Endometrium (tissue), 2 donors: ENCODE results near the gene LTBP4.
"Not testable (repeated sequence)": the region's sequence is repeated elsewhere in the genome, so short reads cannot be mapped to it uniquely, and the experiment has no call there.

ENCODE experiments used
- FAIRE-seq: peaks from 2 replicates; lab custom pipeline; 2012; peaks lifted over from hg19 to GRCh38; lab: Jason Lieb, UNC
- donor health status: control.
- donor health status: control.

The LTBP4 gene

DNA sequence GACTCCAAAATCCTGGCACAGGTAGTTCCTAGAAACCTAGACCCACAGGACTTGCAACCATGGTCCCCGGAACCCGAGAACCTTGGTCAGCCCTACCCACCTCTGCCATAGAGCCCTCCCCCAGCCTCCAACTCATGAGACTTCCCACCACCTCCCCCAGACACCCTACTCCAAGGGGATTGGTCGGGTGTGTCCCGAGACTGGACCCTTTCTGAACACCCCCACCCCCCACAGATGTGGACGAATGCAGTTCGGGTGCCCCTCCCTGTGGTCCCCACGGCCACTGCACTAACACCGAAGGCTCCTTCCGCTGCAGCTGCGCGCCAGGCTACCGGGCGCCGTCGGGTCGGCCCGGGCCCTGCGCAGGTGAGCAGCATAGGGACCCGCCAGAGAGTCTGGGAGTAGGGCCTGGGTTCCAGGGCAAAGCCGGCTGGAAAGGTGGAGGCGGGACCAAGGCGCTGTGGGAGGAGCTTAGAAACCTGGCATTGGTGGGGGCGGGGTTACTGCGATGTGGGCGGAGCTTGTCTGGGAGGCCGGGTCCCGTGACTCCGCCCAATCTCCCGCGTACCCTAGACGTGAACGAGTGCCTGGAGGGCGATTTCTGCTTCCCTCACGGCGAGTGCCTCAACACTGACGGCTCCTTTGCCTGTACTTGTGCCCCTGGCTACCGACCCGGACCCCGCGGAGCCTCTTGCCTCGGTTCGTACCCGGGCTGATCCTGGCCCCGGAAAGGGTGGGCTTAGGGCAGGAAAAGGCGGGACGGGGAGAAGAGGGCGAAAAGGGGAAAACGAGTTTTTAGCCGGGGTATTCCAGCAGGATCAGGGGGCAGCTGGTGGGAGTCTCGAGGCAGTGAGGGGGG is 11.9 kb downstream of the LTBP4 start:
- FAIRE-seq = no peak

DNA sequence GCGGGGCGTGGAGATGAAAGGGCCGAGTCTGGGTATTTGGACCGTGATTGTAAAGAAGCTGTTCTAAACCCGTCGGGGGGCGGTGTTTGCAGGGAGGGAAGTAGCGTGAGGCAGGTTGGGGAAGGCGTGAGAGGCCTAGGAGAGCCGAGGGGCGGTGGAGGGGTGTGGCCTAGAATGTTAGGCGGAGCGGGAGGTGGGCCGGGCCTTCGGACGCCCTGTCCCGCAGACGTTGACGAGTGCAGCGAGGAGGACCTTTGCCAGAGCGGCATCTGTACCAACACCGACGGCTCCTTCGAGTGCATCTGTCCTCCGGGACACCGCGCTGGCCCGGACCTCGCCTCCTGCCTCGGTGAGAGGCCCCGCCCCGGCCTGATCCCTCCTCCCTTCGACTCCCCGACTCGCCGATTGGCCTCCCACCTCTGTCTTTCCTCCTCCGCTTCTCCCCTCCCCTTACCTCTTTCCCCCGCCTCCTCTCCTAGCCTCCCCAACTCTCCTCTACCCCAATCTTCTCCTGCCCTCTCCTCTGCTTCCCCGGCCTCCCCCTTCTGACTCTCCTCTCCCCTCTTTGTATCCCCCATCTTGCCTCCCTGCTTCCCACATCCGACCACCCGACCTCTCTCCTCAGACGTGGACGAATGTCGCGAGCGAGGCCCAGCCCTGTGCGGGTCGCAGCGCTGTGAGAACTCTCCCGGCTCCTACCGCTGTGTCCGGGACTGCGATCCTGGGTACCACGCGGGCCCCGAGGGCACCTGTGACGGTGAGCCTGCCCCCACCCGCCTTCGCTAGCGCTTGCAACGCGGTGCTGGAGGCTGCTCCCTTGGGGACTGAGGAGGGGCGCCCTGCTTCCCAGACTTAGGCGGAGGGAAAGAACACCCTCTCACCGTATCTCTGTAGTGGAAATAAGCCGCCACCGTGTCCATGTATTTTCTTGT is 12.8 kb downstream of the LTBP4 start:
- no peak for FAIRE-seq

DNA sequence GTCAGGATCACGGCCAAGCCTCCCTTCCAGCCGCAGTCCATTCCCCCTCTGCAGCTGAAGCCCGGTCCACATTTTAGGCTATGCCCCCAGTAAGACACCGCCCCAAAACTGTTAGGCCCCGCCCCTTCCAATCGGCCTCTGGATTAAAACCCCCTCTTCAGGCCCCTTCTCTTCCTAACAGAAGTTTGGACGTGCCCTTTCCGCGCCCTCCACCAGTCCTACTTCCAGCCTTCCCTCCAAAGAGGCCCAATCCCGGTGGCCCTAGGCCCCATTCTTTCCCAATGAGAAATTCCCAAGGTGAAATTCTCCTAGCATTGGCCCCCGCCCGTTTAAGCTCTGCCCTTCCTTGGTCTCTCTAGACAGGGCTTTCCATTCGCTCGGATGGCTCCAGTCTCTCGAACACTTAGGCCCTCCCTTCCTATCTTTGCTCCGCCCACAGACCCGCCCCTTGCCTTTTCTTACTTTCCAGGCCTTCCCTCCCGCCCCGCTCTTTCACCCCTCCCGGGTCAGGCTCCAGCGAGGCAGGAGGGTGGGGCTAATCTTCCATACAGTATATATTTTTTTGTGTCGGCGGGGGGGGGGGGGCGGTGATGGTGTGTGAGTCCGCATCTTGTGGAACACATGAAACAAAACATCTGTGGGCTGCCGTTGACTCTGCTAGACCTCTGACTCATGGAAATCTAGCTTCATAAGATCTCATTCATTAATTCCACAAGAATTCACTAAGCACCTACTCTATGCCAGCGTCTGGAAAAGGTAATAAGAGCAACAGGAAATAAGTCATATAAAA is 13.6 kb downstream of the LTBP4 start:
- FAIRE-seq = no peak

DNA sequence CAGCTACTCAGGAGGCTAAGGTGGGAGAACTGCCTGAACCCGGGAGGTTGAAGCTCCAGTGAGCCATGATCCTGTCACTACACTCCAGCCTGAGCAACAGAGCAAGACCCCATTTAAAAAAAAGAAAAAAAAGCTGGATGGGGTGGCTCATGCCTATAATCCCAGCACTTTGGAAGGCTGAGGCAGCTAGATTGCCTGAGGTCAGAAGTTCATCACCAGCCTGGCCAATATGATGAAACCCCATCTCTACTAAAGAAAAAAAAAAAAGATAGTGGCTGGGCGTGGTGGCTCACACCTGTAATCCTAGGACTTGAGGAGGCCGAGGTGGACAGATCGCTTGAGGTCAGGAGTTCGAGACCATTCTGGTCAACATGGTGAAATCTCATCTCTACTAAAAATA is 15.0 kb downstream of the LTBP4 start:
- no peak for FAIRE-seq

DNA sequence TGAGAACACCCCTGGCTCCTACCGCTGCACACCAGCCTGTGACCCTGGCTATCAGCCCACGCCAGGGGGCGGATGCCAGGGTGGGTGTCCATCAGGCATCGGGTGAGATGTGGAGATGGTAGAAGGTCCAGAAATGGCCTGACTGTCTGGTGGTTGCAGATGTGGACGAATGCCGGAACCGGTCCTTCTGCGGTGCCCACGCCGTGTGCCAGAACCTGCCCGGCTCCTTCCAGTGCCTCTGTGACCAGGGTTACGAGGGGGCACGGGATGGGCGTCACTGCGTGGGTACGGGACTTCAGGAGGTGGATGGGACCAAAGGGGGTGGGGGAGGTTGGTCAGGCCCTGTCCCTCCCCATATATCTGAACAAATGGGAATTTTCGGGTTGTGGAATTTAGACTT is 15.8 kb downstream of the LTBP4 start:
- FAIRE-seq = no peak

DNA sequence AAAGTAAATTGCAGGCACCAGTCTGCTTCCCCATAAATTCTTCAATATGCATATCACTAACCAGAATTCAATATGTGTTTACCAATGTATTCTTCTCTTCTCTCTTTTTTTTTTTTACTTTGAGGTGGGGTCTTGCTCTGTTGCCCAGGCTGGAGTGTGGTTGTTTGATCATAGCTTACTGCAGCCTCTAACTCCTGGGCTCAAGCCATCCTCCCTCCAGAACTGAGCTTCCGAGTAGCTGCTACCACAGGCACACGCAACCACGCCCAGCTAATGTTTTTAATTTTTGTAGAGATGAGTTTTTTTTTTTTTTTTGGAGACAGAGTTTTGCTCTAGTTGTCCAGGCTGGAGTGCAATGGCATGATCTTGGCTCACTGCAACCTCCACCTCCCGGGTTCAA is 16.8 kb downstream of the LTBP4 start:
- FAIRE-seq = no peak

DNA sequence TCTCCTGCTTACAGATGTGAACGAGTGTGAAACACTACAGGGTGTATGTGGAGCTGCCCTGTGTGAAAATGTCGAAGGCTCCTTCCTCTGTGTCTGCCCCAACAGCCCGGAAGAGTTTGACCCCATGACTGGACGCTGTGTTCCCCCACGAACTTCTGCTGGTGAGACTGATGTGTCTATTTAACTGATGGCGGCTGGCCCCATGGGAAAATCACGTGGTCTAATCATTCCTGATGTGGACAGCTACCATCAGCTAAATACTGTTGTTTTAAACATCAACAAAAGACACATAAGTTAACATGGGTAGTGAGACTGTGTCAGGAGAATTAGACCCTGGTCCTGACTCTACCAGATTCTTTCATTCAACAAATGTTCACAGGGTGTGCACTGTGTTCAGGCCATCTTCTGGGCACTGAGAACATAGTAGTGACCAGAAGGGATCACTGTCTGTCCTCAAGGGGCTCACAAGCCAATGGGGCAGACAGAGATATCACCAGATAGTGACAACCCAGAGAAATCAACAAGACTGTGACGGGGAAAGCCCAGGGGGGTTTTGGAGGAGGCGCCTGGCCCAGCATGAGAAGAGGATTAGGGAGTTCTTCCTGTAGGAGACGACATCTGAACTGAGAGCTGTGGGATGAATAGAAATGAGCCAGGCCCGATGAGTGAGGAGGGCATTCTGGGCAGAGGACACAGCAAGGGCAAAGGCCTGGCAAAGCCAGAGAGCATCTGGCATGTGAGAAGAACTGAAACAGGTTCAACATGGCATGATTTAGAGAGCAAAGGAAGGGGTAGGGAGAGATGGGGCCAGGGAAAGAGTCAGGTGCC is 18.4 kb downstream of the LTBP4 start:
- no peak for FAIRE-seq

DNA sequence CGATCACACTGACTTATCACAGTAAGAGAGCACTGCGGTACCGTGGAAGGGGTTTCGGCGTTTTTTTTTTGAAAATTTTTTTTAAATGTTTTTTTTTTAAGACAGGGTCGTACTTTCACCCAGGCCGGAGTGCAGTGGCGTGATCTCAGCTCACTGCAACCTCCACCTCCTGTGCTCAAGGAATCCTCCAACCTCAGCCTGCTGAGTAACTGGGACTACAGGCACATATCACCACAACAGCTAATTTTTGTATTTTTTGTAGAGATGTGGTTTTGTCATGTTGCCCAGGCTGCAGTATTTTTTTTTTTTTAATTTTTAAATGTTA is 19.0 kb downstream of the LTBP4 start:
- no peak for FAIRE-seq

DNA sequence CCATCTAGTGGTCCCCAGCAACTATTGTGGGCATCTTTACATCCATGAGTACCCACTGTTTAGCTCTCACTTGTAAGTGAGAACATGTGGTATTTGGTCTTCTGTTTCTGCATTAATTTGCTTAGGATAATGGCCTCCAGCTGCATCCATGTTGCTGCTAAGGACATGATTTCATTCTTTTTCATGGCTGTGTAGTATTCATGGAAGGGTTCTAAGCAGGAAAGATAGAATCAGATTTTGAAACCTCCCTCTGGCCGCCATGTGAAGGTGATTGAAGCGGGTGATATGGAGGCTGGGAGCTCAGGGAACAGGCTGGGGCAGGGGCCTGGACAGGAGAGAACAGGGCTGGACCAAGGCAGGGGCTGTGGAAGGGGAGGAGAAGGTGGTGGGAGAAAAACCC is 20.1 kb downstream of the LTBP4 start:
- no peak for FAIRE-seq

DNA sequence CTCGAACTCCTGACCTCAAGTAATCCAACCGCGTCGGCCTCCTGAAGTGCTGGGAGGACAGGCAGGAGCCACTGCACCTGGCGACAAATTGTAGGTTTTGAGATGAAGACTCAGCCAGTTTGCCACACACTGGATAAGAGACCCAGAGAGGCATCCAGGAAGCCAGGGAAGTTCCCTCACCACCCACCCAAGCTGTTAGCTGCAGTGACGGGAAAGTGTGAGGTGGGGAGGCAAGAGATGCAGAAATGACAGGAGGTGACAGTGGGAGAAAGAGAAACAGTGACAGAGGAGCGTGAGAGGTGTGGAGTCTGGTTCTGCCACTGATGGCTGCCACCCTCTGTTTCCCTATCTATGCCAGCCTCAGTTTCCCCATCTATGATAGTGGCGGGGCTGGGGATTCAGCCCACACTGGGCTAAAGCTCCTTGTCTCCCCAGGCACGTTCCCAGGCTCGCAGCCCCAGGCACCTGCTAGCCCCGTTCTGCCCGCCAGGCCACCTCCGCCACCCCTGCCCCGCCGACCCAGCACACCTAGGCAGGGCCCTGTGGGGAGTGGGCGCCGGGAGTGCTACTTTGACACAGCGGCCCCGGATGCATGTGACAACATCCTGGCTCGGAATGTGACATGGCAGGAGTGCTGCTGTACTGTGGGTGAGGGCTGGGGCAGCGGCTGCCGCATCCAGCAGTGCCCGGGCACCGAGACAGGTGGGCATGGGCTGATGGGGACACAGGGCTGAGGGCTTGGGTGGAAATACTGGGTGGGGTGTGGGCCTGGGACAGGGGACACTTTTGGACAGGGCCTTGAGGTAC is 21.0 kb downstream of the LTBP4 start:
- no peak for FAIRE-seq

DNA sequence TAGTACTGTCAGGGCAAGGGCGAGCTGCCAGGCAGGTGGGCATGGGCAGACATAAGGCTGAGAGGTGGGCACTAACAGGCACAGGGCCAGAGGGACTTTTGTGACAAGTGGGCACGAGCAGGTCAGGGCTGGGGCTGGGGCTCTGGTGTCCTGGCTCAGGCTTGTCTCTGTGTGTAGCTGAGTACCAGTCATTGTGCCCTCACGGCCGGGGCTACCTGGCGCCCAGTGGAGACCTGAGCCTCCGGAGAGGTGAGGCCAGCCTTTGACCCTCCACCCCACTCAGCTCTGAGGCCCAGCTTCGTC is 21.6 kb downstream of the LTBP4 start:
- no peak for FAIRE-seq

DNA sequence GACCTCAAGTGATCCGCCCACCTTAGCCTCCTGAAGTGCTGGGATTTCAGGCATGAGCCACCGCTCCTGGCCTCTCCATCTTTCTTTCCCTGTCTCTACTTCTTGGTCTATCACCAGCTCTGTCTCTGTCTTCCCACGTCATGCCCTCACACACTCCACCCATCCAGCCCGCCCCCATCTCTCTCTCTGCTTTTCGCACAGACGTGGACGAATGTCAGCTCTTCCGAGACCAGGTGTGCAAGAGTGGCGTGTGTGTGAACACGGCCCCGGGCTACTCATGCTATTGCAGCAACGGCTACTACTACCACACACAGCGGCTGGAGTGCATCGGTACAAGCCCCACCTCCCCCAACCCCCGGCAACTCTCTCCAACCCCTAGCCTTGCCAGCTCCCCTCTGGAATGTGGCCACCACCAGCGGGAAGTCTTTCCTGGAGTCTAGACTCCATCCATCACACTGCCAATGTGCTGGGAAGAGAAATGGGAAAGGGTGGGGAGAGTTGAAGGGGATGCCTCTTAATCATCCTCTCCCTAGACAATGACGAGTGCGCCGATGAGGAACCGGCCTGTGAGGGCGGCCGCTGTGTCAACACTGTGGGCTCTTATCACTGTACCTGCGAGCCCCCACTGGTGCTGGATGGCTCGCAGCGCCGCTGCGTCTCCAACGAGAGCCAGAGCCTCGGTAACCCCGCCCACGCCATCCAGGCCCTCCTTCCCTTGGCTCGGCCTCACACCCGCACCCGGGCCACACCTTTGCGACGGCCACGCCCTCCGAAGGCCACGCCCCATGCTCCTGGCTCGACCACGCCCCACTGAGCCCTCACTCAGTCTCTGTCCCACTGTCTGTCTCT is 22.5 kb downstream of the LTBP4 start:
- no peak for FAIRE-seq

DNA sequence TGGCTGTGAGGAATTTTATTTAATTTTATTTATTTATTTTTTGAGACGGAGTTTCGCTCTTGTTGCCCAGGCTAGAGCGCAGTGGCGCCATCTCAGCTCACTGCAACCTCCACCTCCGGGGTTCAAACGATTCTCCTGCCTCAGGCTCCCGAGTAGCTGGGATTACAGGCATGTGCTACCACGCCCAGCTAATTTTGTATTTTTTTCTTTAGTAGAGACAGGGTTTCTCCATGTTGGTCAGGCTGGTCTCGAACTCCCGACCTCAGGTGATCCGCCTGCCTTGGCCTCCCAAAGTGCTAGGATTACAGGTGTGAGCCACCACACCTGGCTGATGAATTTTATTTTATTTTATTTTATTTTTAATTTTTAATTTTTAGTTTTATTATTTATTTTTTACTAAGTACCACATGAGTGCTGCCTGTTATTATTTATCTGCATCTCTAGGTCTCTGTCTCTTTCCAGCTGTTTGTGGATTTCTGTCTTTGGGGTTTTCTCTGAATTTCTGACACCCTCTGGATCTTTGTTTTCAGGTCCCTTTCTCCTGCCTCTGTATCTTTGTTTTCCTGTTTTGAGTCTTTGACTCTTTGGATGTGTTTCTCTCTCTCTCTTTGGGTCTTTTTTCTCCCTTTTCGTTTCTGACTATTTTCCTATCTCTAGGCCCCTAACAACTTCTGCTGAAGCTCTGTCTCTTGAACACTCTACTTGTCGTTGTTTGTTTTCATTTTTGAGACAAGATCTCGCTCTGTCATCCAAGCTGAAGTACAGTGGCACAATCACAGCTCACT is 23.4 kb downstream of the LTBP4 start:
- FAIRE-seq = not testable (repeated sequence)

DNA sequence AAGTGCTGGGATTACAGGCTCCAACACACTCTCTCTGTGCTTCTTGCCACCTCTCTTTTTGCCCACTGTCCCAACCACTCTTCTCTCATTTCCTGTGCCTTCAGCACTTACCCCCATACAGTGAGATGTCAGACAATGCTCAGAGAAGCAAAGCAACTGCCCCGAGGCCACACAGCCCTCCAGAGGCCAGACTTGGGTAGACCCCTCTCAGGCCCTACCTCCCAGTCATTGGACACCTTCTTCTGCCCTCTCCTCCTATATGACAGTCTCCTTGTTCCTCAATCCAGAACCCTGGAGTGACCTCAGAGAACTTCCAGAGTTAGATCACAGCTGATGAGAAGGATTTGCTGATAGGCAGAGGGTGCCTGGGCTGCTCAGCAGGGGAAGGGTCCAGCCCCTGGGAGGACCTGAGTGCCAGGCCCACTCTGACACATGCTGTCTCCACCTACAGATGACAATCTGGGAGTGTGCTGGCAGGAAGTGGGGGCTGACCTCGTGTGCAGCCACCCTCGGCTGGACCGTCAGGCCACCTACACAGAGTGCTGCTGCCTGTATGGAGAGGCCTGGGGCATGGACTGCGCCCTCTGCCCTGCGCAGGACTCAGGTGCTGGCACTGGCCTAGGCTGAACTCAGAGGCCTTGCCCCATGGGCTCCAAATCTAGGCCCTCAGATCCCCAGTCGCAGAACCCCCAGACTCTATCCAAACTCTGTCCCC is 24.4 kb downstream of the LTBP4 start:
- no peak for FAIRE-seq

DNA sequence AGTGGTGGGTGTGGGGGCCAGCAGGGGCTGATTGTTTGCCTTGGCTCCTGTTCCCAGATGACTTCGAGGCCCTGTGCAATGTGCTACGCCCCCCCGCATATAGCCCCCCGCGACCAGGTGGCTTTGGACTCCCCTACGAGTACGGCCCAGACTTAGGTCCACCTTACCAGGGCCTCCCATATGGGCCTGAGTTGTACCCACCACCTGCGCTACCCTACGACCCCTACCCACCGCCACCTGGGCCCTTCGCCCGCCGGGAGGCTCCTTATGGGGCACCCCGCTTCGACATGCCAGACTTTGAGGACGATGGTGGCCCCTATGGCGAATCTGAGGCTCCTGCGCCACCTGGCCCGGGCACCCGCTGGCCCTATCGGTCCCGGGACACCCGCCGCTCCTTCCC is 25.7 kb downstream of the LTBP4 start:
- no peak for FAIRE-seq

DNA sequence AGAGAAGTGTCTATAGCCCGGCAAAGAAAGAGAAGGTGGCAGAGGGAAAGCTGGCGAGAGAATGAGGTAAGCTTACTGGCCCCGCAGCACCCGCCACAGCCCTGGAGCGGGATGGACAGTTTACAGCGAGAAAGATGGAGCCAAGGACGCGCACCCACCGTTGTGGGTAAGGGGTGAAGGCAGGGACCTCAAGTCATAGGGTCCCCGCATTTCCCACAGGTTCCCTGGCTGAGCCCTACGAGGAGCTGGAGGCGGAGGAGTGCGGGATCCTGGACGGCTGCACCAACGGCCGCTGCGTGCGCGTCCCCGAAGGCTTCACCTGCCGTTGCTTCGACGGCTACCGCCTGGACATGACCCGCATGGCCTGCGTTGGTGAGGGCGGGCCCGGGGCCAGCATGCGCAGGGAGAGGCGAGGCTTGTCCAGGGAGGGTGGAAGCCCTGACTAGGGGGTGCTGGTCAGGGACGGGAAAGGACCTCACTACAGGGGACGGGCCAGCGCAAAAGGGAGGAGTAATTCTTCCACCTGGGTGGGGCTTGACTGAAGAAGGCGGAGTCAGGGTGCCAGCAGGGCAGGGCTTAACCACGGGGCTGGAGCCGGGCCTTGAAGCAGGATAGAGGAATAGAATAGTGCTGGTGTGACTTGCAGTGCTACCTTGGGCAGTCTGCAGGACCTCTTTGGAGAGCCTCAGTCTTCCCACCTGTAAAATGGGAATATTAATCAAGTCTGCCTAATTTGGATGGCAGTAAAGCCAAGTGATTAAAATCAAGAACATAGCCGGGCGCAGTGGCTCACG is 26.5 kb downstream of the LTBP4 start:
- no peak for FAIRE-seq

DNA sequence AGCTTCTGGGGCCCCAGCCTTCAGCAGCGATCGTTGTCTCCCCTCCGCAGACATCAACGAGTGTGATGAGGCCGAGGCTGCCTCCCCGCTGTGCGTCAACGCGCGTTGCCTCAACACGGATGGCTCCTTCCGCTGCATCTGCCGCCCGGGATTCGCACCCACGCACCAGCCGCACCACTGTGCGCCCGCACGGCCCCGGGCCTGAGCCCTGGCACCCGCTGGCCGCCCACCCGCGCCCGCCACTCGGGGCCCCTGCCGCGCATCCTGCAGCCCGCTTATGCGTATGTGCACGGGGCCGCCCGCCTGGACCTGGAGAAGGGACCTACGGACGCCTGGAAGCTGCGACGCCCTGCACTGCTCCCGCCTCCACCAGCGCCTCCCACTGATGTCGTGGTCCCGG is 28.2 kb downstream of the LTBP4 start:
- no peak for FAIRE-seq
